Chondrocyte (in vitro differentiated cells): Measurements from ENCODE around the gene LAMB4. TPM values are rescaled to one million over a fixed set of nuclear protein-coding genes. Genes with fewer than 3 reads are reported as not detected.
A peak's percentile ranks its signal among the peaks of the same experiment; 100 is the strongest.

Experiments used
- DNase-seq: peaks from one replicate; pipeline ENCODE4 v3.0.0; 2021; ENCODE audit warnings: mixed read lengths, low spot score
- H3K27ac Mint-ChIP-seq: one replicate; pipeline ENCODE4 v1.8.0; 2021; ENCODE audit warnings: mild to moderate bottlenecking, moderate library complexity, mixed read lengths; ENCODE audit not compliant: unreplicated experiment
- H3K27me3 Mint-ChIP-seq: 2 replicates; pipeline ENCODE4 v1.8.0; 2021; ENCODE audit warnings: low read depth, mixed read lengths
- H3K36me3 Mint-ChIP-seq: 2 replicates; pipeline ENCODE4 v1.8.0; 2021; ENCODE audit warnings: low read depth, mixed read lengths
- H3K4me1 Mint-ChIP-seq: 2 replicates; pipeline ENCODE4 v1.8.0; 2021; ENCODE audit warnings: low read depth, mild to moderate bottlenecking, mixed read lengths
- H3K4me3 Mint-ChIP-seq: one replicate; pipeline ENCODE4 v1.8.0; 2021; ENCODE audit warnings: mild to moderate bottlenecking, moderate library complexity, mixed read lengths; ENCODE audit not compliant: unreplicated experiment
- H3K9me3 Mint-ChIP-seq: 2 replicates; pipeline ENCODE4 v1.8.0; 2021; ENCODE audit warnings: low read depth, mixed read lengths
- CTCF ChIP-seq: fragments of 200-600 bp; sonication (generic); IDR thresholded peaks from 2 replicates; pipeline ENCODE4 v1.5.0; 2021; ENCODE audit warnings: antibody characterized with exemption, mild to moderate bottlenecking, moderate library complexity
- total RNA-seq: library from RNA; stranded (reverse); gene quantifications from 3 replicates; pipeline ENCODE4 v1.2.1, GENCODE V29; 2021

LAMB4 gene
- total RNA-seq, 1 donor from 2014 or later = not detected

- no peak for TF ChIP-seq CTCF
- Mint-ChIP-seq H3K9me3 (no peaks in the 10 kb centered on the region), H3K36me3 (no peaks in the 10 kb centered on the region), H3K27me3 (no peaks in the 10 kb centered on the region), H3K4me1 (peaks cover 34% of the 10 kb centered on the region), H3K4me3 (no peak overlapping the region), H3K27ac (no peak overlapping the region)
- DNase-seq = no peak
These were observed 109.6 kb downstream of the LAMB4 start for GRCh38 chr7:108020585-108020984.

GRCh38 chr7:108018668-108019067 lies 111.5 kb downstream of the LAMB4 start:
- Mint-ChIP-seq H3K4me1 (peaks cover 47% of the 10 kb centered on the region), H3K4me3 (no peak overlapping the region), H3K36me3 (no peaks in the 10 kb centered on the region), H3K27ac (no peak overlapping the region), H3K9me3 (no peaks in the 10 kb centered on the region), H3K27me3 (no peaks in the 10 kb centered on the region)
- TF ChIP-seq CTCF = no peak
- no peak for DNase-seq

GRCh38 chr7:108017776-108018151 lies 112.4 kb downstream of the LAMB4 start:
- Mint-ChIP-seq H3K4me3 (no peak overlapping the region), H3K4me1 (peaks cover 44% of the 10 kb centered on the region), H3K9me3 (no peaks in the 10 kb centered on the region), H3K36me3 (no peaks in the 10 kb centered on the region), H3K27ac (no peak overlapping the region), H3K27me3 (no peaks in the 10 kb centered on the region)
- no peak for TF ChIP-seq CTCF
- DNase-seq = no peak

DNA sequence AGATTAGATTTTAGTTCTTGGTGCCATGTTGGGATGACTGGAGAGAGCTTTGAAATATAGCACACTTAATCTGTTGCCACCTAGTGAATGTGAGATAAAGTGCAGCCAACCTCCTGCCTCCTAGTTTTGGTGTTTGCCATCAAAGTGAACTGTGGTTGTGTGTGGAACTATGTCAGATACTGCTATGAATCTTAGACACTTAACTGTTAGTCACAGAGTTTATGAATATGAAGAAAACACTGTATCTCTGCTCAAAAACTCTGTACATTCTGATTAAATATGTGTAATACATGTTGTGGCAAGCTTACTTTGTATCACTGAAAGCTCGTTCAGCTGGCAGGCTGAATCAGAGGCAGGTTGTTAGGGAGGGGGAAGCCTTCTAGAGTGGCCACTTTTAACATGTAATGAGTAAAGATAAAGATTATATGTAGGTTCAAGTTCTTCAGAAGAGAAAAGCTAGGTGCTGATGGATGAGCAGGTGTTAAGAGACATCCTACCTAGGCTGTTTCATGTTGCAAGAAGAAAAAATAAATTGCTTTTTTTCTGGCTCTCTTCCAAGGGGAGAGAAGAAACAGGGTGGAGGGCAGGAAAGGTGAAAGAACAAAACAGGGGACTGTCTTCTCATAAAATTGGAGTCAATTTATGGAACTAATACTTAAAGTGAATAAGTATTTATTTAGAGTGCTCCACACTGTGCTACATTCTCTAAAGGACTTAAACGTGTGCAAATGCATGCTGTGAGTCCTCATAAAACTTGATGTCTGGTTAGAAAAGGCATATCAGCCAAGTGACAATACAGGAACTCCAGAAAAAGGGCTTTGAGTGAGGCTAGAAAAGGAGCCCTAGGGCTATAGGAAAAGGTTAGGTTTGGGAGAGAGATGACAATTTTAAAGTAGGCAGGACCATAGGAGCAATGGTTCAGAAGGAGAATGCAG lies 113.1 kb downstream of the LAMB4 start:
- H3K4me3 Mint-ChIP-seq = no peak overlapping the region
- H3K4me1 Mint-ChIP-seq = peaks cover 40% of the 10 kb centered on the region
- H3K9me3 Mint-ChIP-seq = no peaks in the 10 kb centered on the region
- peak; percentile 78 for TF ChIP-seq CTCF
- H3K36me3 Mint-ChIP-seq = no peaks in the 10 kb centered on the region
- peak overlapping the region; percentile 62 for H3K27ac Mint-ChIP-seq
- no peak for DNase-seq
- no peaks in the 10 kb centered on the region for H3K27me3 Mint-ChIP-seq

DNA sequence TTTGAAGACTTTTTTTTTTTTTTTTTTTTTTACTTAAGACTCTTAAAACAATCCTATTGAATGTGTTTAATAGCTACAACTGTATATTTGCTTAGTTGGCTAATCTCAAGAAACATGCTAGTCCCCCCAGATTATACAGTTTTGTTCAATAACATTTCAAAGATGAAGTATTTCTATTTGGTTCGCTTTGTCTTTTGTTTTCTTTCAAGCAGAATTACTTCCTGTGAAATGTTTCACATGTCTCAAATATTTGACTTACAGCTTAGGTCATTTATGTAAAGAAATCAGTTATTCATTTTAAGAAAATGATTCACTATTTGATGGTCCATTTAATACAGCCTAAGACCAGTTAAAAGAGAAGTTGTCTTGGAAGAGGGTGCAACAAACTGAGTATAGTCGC lies 114.4 kb downstream of the LAMB4 start:
- no peak overlapping the region for H3K4me3 Mint-ChIP-seq
- TF ChIP-seq CTCF = no peak
- no peaks in the 10 kb centered on the region for H3K9me3 Mint-ChIP-seq
- H3K27me3 Mint-ChIP-seq = no peaks in the 10 kb centered on the region
- no peak for DNase-seq
- H3K36me3 Mint-ChIP-seq = no peaks in the 10 kb centered on the region
- H3K27ac Mint-ChIP-seq = peak overlapping the region; percentile 88
- H3K4me1 Mint-ChIP-seq = peaks cover 41% of the 10 kb centered on the region
